IMR-90 (cell line): ENCODE results near the gene LRRC47. TPM values are rescaled to one million over a fixed set of nuclear protein-coding genes. Genes with fewer than 3 reads are reported as not detected.

Experiments
- ATAC-seq: fragments of 200-7000 bp; cut with Tn5 transposase; 2 replicates; pipeline ENCODE4 v1.9.1; 2020; ENCODE audit warnings: low read depth, mild to moderate bottlenecking, moderate library complexity
- BruUV-seq: library from RNA; stranded (reverse); fragments of 400-500 nt; replicated peaks from 2 replicates; lab custom pipeline; 2021; lab: Mats Ljungman, UMichigan
- CTCF ChIA-PET: fragments of 300-600 bp; formaldehyde crosslinking; extraction: SDS; loops from one replicate; lab custom pipeline; 2021; ENCODE audit warnings: antibody characterized with exemption; lab: Yijun Ruan, JAX
- POLR2A ChIA-PET: fragments of 300-600 bp; sonication (Branson Sonifier 250); formaldehyde crosslinking; loops from one replicate; lab custom pipeline; 2022; ENCODE audit warnings: antibody characterized with exemption; ENCODE audit not compliant: unreplicated experiment; lab: Charles Lee
- DNase-seq: peaks from one replicate; pipeline ENCODE4 v3.0.0; 2013
- H2AFZ ChIP-seq: replicated peaks from 2 replicates; pipeline ENCODE3; 2013; ENCODE audit warnings: low read length, mild to moderate bottlenecking; ENCODE audit not compliant: poor library complexity
- H2AK5ac ChIP-seq: 2 replicates; pipeline ENCODE4 v1.6.1; 2013; ENCODE audit warnings: low read depth, low read length, inconsistent platforms
- H2AK9ac ChIP-seq: replicated peaks from 2 replicates; pipeline ENCODE3; 2013; ENCODE audit warnings: mild to moderate bottlenecking, low read depth, low read length, moderate library complexity; ENCODE audit not compliant: poor library complexity
- H2BK120ac ChIP-seq: 2 replicates; pipeline ENCODE4 v1.6.1; 2013; ENCODE audit warnings: low read depth, low read length, inconsistent platforms
- H2BK15ac ChIP-seq: 3 replicates; pipeline ENCODE4 v1.6.1; 2013; ENCODE audit warnings: low read depth, low read length, inconsistent platforms
- H2BK20ac ChIP-seq: 2 replicates; pipeline ENCODE4 v1.6.1; 2013; ENCODE audit warnings: low read depth, mild to moderate bottlenecking, inconsistent platforms, low read length, moderate library complexity
- H2BK5ac ChIP-seq: 2 replicates; pipeline ENCODE4 v1.6.1; 2013; ENCODE audit warnings: mild to moderate bottlenecking, low read depth, low read length, inconsistent platforms; ENCODE audit not compliant: poor library complexity, severe bottlenecking
- H3K14ac ChIP-seq: replicated peaks from 2 replicates; pipeline ENCODE4 v1.6.1; 2013; ENCODE audit warnings: low read depth, low read length, inconsistent platforms
- H3K18ac ChIP-seq: 2 replicates; pipeline ENCODE4 v1.6.1; 2013; ENCODE audit warnings: low read depth, low read length, control low read depth
- H3K23ac ChIP-seq: 2 replicates; pipeline ENCODE4 v1.6.1; 2013; ENCODE audit warnings: low read depth, low read length, inconsistent platforms
- H3K27ac ChIP-seq: 2 replicates; pipeline ENCODE4 v1.5.1; 2013; ENCODE audit warnings: mild to moderate bottlenecking, control low read depth, low read length; ENCODE audit not compliant: insufficient read depth
- H3K27me3 ChIP-seq: 2 replicates; pipeline ENCODE4 v1.6.1; 2013; ENCODE audit warnings: low read length; ENCODE audit not compliant: control insufficient read depth, insufficient read depth
- H3K36me3 ChIP-seq: 2 replicates; pipeline ENCODE4 v1.6.1; 2013; ENCODE audit warnings: low read length, mixed read lengths; ENCODE audit not compliant: control insufficient read depth, insufficient read depth
- H3K4ac ChIP-seq: 2 replicates; pipeline ENCODE4 v1.6.1; 2013; ENCODE audit warnings: low read depth, low read length, inconsistent platforms
- H3K4me1 ChIP-seq: 2 replicates; pipeline ENCODE4 v1.6.1; 2013; ENCODE audit warnings: low read length, mixed read lengths; ENCODE audit not compliant: control insufficient read depth, insufficient read depth
- H3K4me2 ChIP-seq: 2 replicates; pipeline ENCODE4 v1.6.1; 2013; ENCODE audit warnings: low read depth, mild to moderate bottlenecking, control low read depth, low read length, moderate library complexity
- H3K4me3 ChIP-seq: 2 replicates; pipeline ENCODE4 v1.5.1; 2013; ENCODE audit warnings: low read depth, mild to moderate bottlenecking, control low read depth, low read length, moderate library complexity; ENCODE audit not compliant: insufficient read depth
- H3K56ac ChIP-seq: 2 replicates; pipeline ENCODE4 v1.6.1; 2013; ENCODE audit warnings: low read length, inconsistent platforms; ENCODE audit not compliant: insufficient read depth; ENCODE audit errors: extremely low read depth
- H3K79me1 ChIP-seq, 2 experiments: 2 replicates each; pipeline ENCODE4 v1.6.1; 2013; ENCODE audit warnings: low read length in 2 of 2, inconsistent platforms in 1 of 2, low read depth in 1 of 2
- H3K9ac ChIP-seq: 2 replicates; pipeline ENCODE4 v1.6.1; 2013; ENCODE audit warnings: low read depth, low read length, control low read depth
- H3K9me1 ChIP-seq: 2 replicates; pipeline ENCODE4 v1.6.1; 2013; ENCODE audit warnings: low read length, inconsistent platforms; ENCODE audit not compliant: insufficient read depth
- H3K9me3 ChIP-seq: 2 replicates; pipeline ENCODE4 v1.6.1; 2013; ENCODE audit warnings: low read length; ENCODE audit not compliant: control insufficient read depth, insufficient read depth
- H4K20me1 ChIP-seq: 2 replicates; pipeline ENCODE4 v1.6.1; 2013; ENCODE audit warnings: low read length, inconsistent platforms; ENCODE audit not compliant: insufficient read depth
- H4K5ac ChIP-seq: 2 replicates; pipeline ENCODE4 v1.6.1; 2013; ENCODE audit warnings: mild to moderate bottlenecking, low read depth, low read length, control low read depth
- H4K8ac ChIP-seq, 2 experiments: 2 replicates each; pipeline ENCODE4 v1.6.1; 2013; ENCODE audit warnings: low read depth in 2 of 2, low read length in 2 of 2, control low read depth in 1 of 2, inconsistent platforms in 1 of 2
- H4K91ac ChIP-seq: 2 replicates; pipeline ENCODE4 v1.6.1; 2013; ENCODE audit warnings: low read depth, low read length, inconsistent platforms; ENCODE audit not compliant: insufficient read depth
- BHLHE40 ChIP-seq: fragments of 150-350 bp; IDR thresholded peaks from 2 replicates; pipeline ENCODE4 v1.6.1; 2016; ENCODE audit warnings: mild to moderate bottlenecking, low read depth, low read length
- CEBPB ChIP-seq: IDR thresholded peaks from 2 replicates; pipeline ENCODE4 v1.6.1; 2012; ENCODE audit warnings: low read depth, low read length, improper control_type of control experiment
- CHD1 ChIP-seq: IDR thresholded peaks from 2 replicates; pipeline ENCODE4 v1.6.1; 2012; ENCODE audit warnings: low read depth, low read length, improper control_type of control experiment
- ELK1 ChIP-seq: fragments of 150-350 bp; IDR thresholded peaks from 2 replicates; pipeline ENCODE4 v1.6.1; 2016; ENCODE audit warnings: low read depth, mild to moderate bottlenecking, low read length, moderate library complexity, borderline replicate concordance
- FOS ChIP-seq: fragments of 150-350 bp; IDR thresholded peaks from 2 replicates; pipeline ENCODE4 v1.6.1; 2016; ENCODE audit warnings: low read depth, low read length
- MAFK ChIP-seq: IDR thresholded peaks from 2 replicates; pipeline ENCODE4 v1.6.1; 2012; ENCODE audit warnings: low read depth, low read length, improper control_type of control experiment
- MAZ ChIP-seq: IDR thresholded peaks from 2 replicates; pipeline ENCODE4 v1.6.1; 2012; ENCODE audit warnings: low read depth, mild to moderate bottlenecking, low read length, improper control_type of control experiment, moderate library complexity, borderline replicate concordance
- MXI1 ChIP-seq: IDR thresholded peaks from 2 replicates; pipeline ENCODE4 v1.6.1; 2012; ENCODE audit warnings: low read depth, mild to moderate bottlenecking, low read length, moderate library complexity, borderline replicate concordance
- NFE2L2 ChIP-seq: fragments of 150-350 bp; IDR thresholded peaks from 2 replicates; pipeline ENCODE4 v1.6.1; 2016; ENCODE audit warnings: low read depth, mild to moderate bottlenecking, low read length
- POLR2A ChIP-seq: IDR thresholded peaks from 2 replicates; pipeline ENCODE4 v1.6.1; 2012; ENCODE audit warnings: mild to moderate bottlenecking, low read depth, low read length
- RAD21 ChIP-seq: IDR thresholded peaks from 2 replicates; pipeline ENCODE4 v1.6.1; 2012; ENCODE audit warnings: low read length, improper control_type of control experiment
- RCOR1 ChIP-seq: IDR thresholded peaks from 2 replicates; pipeline ENCODE4 v1.6.1; 2012; ENCODE audit warnings: mild to moderate bottlenecking, low read length, improper control_type of control experiment; ENCODE audit not compliant: insufficient replicate concordance
- RFX5 ChIP-seq: IDR thresholded peaks from 2 replicates; pipeline ENCODE4 v1.8.0; 2012; ENCODE audit warnings: low read depth, mild to moderate bottlenecking, low read length, moderate library complexity
- SMC3 ChIP-seq: fragments of 150-350 bp; IDR thresholded peaks from 2 replicates; pipeline ENCODE4 v1.6.1; 2016; ENCODE audit warnings: low read depth, mild to moderate bottlenecking, antibody characterized with exemption, low read length, moderate library complexity
- WGBS, 2 experiments: methylation state at CpG; one replicate each; pipeline versions ENCODE4 v1.1.5 to v1.1.7; 2013; ENCODE audit warnings: missing lambda C conversion rate in 2 of 2; ENCODE audit not compliant: insufficient read length in 1 of 2; ENCODE audit errors: extremely low coverage in 2 of 2; 5-methylcytosine and 5-hydroxymethylcytosine counted together
- dilution Hi-C: fragments of 300-500 bp; cut with HindIII; formaldehyde crosslinking; loops from one replicate; pipeline ENCODE4 v1.14.3; 2018; ENCODE audit warnings: low sequenced_read_pairs; ENCODE audit not compliant: unreplicated experiment
- in situ Hi-C: fragments of 300-500 bp; cut with MboI; formaldehyde crosslinking; loops from 3 replicates; pipeline ENCODE4 v1.14.3; 2019; ENCODE audit warnings: low sequenced_read_pairs, inconsistent platforms, mixed read lengths
- intact Hi-C: fragments of 100-400 bp; cut with micrococcal nuclease; formaldehyde crosslinking; loops from 2 replicates; pipeline ENCODE4 v1.10.0; 2022
- polyA plus RNA-seq, 3 experiments: library from polyadenylated mRNA; depleted of rRNA; stranded (reverse); fragments of >200 nt; gene quantifications; 2 replicates each; pipeline ENCODE4 v1.2.3, GENCODE V29; 2012; ENCODE audit warnings: low replicate concordance in 1 of 3
- total RNA-seq: library from RNA; depleted of rRNA; stranded (reverse); fragments of >200 nt; gene quantifications from 2 replicates; pipeline ENCODE4 v1.2.3, GENCODE V29; 2012
- TF ChIP-seq, protein P1 (sequence below): fragments of 150-350 bp; IDR thresholded peaks from 2 replicates; pipeline ENCODE4 v1.6.1; 2017; ENCODE audit warnings: mild to moderate bottlenecking, antibody characterized with exemption, low read length, low read depth
- TF ChIP-seq, protein P2 (sequence below): conservative IDR thresholded peaks from 2 replicates; pipeline ENCODE4 v1.5.1; 2012; ENCODE audit warnings: mild to moderate bottlenecking, low read depth, low read length, improper control_type of control experiment

Gene LRRC47
- total and polyA plus RNA-seq, 2 of the 4 experiments (the other 2 are of a cell fraction) = 15.2 to 19.7 TPM

- no peak overlapping the region for H3K18ac ChIP-seq
- no peak overlapping the region for H3K9ac ChIP-seq
- H2AFZ ChIP-seq = no peak overlapping the region
- WGBS, 2 experiments = 80% methylated on average over 3 of the region's 12 CpGs; no CpG with 5 or more reads in 1 of the 2 experiments
- no peak overlapping the region for H3K14ac ChIP-seq
- no TSS peak for BruUV-seq
- H4K8ac ChIP-seq = no peak overlapping the region
- H4K91ac ChIP-seq = no peak overlapping the region
- no peak overlapping the region for H3K4me2 ChIP-seq
- H3K4me1 ChIP-seq = no peaks in the 10 kb centered on the region
- H2AK5ac ChIP-seq = no peak overlapping the region
- H2AK9ac ChIP-seq = no peak overlapping the region
- no peaks in the 10 kb centered on the region; the same call in 1 of the 2 replicates for H4K20me1 ChIP-seq
- dilution Hi-C loops = no loop called here
- no peak overlapping the region for H4K5ac ChIP-seq
- ATAC-seq (no peak), DNase-seq (no peak)
- intact Hi-C loops = no loop called here
- peaks cover 46% of the 10 kb centered on the region for H3K36me3 ChIP-seq
- no peak overlapping the region for H3K23ac ChIP-seq
- TF ChIP-seq ELK1 (no peak), MAFK (no peak), MAZ (no peak), NFE2L2 (no peak), BHLHE40 (no peak), RCOR1 (no peak), CEBPB (no peak), RFX5 (no peak), POLR2A (no peak), MXI1 (no peak), RAD21 (no peak), FOS (no peak), SMC3 (no peak), CHD1 (no peak)
- TF ChIP-seq, protein P1, sequence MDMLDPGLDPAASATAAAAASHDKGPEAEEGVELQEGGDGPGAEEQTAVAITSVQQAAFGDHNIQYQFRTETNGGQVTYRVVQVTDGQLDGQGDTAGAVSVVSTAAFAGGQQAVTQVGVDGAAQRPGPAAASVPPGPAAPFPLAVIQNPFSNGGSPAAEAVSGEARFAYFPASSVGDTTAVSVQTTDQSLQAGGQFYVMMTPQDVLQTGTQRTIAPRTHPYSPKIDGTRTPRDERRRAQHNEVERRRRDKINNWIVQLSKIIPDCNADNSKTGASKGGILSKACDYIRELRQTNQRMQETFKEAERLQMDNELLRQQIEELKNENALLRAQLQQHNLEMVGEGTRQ = no peak
- TF ChIP-seq, protein P2, sequence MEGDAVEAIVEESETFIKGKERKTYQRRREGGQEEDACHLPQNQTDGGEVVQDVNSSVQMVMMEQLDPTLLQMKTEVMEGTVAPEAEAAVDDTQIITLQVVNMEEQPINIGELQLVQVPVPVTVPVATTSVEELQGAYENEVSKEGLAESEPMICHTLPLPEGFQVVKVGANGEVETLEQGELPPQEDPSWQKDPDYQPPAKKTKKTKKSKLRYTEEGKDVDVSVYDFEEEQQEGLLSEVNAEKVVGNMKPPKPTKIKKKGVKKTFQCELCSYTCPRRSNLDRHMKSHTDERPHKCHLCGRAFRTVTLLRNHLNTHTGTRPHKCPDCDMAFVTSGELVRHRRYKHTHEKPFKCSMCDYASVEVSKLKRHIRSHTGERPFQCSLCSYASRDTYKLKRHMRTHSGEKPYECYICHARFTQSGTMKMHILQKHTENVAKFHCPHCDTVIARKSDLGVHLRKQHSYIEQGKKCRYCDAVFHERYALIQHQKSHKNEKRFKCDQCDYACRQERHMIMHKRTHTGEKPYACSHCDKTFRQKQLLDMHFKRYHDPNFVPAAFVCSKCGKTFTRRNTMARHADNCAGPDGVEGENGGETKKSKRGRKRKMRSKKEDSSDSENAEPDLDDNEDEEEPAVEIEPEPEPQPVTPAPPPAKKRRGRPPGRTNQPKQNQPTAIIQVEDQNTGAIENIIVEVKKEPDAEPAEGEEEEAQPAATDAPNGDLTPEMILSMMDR = no peak
- no peak overlapping the region for H2BK15ac ChIP-seq
- H2BK120ac ChIP-seq = no peak overlapping the region
- no peak overlapping the region for H2BK20ac ChIP-seq
- no peak overlapping the region for H2BK5ac ChIP-seq
- no peak overlapping the region for H3K56ac ChIP-seq
- H3K9me1 ChIP-seq = no peaks in the 10 kb centered on the region
- no peaks in the 10 kb centered on the region for H3K27me3 ChIP-seq
- H3K4ac ChIP-seq = no peak overlapping the region
- in situ Hi-C loops = no loop called here
- POLR2A ChIA-PET = no interaction called here
- no peak overlapping the region for H3K27ac ChIP-seq
- no peak overlapping the region for H3K4me3 ChIP-seq
- H3K9me3 ChIP-seq = no peaks in the 10 kb centered on the region
- CTCF ChIA-PET = no interaction called here
- peaks cover 0 to 2% of the 10 kb centered on the region in 2 experiments; a peak in 1 of 4 replicates for H3K79me1 ChIP-seq
Measured at GRCh38 chr1:3738943-3739342, 57.4 kb downstream of the LRRC47 start.
